KMS-11 (cell line): ENCODE data around the gene MEX3D.

Experiments
- H2AFZ ChIP-seq: fragments of 200-600 bp; sonication (generic); 2 replicates; pipeline ENCODE4 v1.6.1; 2016; ENCODE audit warnings: antibody characterized with exemption, mixed run types, low read depth
- H3K27ac ChIP-seq: fragments of 200-600 bp; sonication (generic); 2 replicates; pipeline ENCODE4 v1.6.1; 2016; ENCODE audit warnings: mild to moderate bottlenecking, mixed run types
- H3K27me3 ChIP-seq: fragments of 200-600 bp; sonication (generic); 2 replicates; pipeline ENCODE4 v1.6.1; 2017; ENCODE audit warnings: mild to moderate bottlenecking, low read depth, mixed run types, moderate library complexity; ENCODE audit not compliant: insufficient read depth
- H3K36me3 ChIP-seq: fragments of 200-600 bp; sonication (generic); 2 replicates; pipeline ENCODE4 v1.6.1; 2017; ENCODE audit warnings: mild to moderate bottlenecking, mixed run types; ENCODE audit not compliant: insufficient read depth
- H3K4me1 ChIP-seq: fragments of 200-600 bp; sonication (generic); 2 replicates; pipeline ENCODE4 v1.6.1; 2016; ENCODE audit warnings: mild to moderate bottlenecking, low read depth, mixed run types; ENCODE audit not compliant: poor library complexity, severe bottlenecking
- H3K4me2 ChIP-seq: fragments of 200-600 bp; sonication (generic); 2 replicates; pipeline ENCODE4 v1.7.0; 2016; ENCODE audit warnings: mild to moderate bottlenecking, mixed run types
- H3K4me3 ChIP-seq: fragments of 200-600 bp; sonication (generic); IDR thresholded peaks from 2 replicates; pipeline ENCODE4 v1.6.1; 2017; ENCODE audit warnings: low read depth, low read length, mixed read lengths; ENCODE audit not compliant: insufficient read depth
- H3K79me2 ChIP-seq: fragments of 200-600 bp; sonication (generic); 2 replicates; pipeline ENCODE4 v1.6.1; 2016; ENCODE audit warnings: low read depth, mixed run types; ENCODE audit not compliant: insufficient read depth
- H3K9ac ChIP-seq: fragments of 200-600 bp; sonication (generic); 2 replicates; pipeline ENCODE4 v1.6.1; 2016; ENCODE audit warnings: mild to moderate bottlenecking, mixed run types
- H4K20me1 ChIP-seq: fragments of 200-600 bp; sonication (generic); 2 replicates; pipeline ENCODE4 v1.6.1; 2016; ENCODE audit warnings: mild to moderate bottlenecking, mixed run types; ENCODE audit not compliant: insufficient read depth
- TF ChIP-seq, protein P1 (sequence below): fragments of 200-600 bp; sonication (generic); conservative IDR thresholded peaks from 2 replicates; pipeline ENCODE4 v1.6.1; 2017; ENCODE audit warnings: low read depth, mild to moderate bottlenecking, antibody characterized with exemption, low read length, moderate library complexity, mixed read lengths

MEX3D gene

DNA sequence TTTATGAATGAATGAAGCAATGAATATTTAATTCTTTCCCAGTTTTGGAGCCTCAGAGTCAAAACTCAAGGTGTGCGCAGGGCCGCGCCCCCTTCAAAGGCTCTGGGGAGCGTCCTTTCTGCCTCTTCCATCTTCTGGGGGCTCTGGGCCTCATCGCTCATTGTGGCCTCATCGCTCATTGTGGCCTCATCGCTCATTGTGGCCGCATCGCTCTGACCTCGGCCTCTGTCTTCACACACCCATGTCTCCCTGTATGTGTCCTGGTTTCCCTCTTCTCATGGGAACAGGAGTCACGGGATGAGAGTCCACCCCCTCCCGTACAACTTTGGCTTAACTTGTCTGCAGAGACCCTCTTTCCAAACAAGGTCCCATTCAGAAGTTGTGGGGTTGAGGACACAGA is 3.2 kb upstream of the MEX3D start:
- H3K36me3 ChIP-seq = no peaks in the 10 kb centered on the region
- no peak overlapping the region for H3K4me3 ChIP-seq
- no peaks in the 10 kb centered on the region for H4K20me1 ChIP-seq
- H3K79me2 ChIP-seq = no peaks in the 10 kb centered on the region
- H3K4me2 ChIP-seq = no peak overlapping the region
- H2AFZ ChIP-seq = no peak overlapping the region
- TF ChIP-seq, protein P1, sequence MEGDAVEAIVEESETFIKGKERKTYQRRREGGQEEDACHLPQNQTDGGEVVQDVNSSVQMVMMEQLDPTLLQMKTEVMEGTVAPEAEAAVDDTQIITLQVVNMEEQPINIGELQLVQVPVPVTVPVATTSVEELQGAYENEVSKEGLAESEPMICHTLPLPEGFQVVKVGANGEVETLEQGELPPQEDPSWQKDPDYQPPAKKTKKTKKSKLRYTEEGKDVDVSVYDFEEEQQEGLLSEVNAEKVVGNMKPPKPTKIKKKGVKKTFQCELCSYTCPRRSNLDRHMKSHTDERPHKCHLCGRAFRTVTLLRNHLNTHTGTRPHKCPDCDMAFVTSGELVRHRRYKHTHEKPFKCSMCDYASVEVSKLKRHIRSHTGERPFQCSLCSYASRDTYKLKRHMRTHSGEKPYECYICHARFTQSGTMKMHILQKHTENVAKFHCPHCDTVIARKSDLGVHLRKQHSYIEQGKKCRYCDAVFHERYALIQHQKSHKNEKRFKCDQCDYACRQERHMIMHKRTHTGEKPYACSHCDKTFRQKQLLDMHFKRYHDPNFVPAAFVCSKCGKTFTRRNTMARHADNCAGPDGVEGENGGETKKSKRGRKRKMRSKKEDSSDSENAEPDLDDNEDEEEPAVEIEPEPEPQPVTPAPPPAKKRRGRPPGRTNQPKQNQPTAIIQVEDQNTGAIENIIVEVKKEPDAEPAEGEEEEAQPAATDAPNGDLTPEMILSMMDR = no peak
- peaks cover 26% of the 10 kb centered on the region for H3K27me3 ChIP-seq
- H3K27ac ChIP-seq = no peak overlapping the region
- peaks cover 32% of the 10 kb centered on the region for H3K4me1 ChIP-seq
- no peak overlapping the region for H3K9ac ChIP-seq

DNA sequence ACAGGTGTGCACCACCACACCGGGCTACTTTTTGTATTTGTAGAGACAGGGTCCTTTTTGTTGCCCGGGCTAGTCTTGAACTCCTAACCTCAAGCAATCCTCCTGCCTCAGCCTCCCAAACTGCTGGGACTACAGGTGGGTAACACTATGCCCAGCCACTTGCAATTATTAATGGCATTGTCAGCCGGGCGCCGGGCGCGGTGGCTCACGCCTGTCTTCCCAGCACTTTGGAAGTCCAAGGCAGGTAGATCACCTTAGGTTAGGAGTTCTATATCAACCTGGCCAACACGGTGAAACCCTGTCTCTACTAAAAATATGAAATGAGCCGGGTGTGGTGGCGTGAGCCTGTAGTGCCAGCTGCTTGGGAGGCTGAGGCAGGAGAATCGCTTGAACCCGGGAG is 2.7 kb upstream of the MEX3D start:
- peaks cover 32% of the 10 kb centered on the region for H3K4me1 ChIP-seq

DNA sequence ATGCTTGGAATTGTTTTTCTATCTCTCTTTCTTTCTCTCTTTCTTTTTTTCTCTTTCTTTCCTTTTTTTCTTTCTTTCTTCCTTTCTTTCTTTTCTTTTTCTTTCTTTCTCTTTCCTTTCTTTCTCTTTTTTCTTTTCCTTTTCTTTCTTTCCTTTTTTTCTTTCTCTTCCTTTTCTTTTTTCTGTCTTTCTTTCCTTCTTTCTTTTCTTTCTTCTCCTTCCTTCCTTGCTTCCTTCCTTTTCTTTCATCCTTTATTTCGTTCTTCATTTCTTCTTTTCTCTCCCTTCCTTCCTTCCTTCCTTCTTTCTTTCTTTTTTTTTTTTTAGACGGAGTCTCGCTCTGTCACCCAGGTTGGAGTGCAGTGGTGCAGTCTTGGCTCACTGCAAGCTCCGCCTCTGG is 1.9 kb upstream of the MEX3D start:
- H3K36me3 ChIP-seq = no peaks in the 10 kb centered on the region
- H3K4me2 ChIP-seq = no peak overlapping the region
- no peaks in the 10 kb centered on the region for H3K79me2 ChIP-seq
- H3K9ac ChIP-seq = no peak overlapping the region
- no peak overlapping the region for H2AFZ ChIP-seq
- no peak overlapping the region for H3K4me3 ChIP-seq
- peaks cover 29% of the 10 kb centered on the region for H3K4me1 ChIP-seq
- H3K27ac ChIP-seq = no peak overlapping the region
- H3K27me3 ChIP-seq = peaks cover 26% of the 10 kb centered on the region
- H4K20me1 ChIP-seq = no peaks in the 10 kb centered on the region
- TF ChIP-seq, protein P1 = no peak

More for the DNA sequence above, 2.7 kb upstream of the MEX3D start:
- H3K9ac ChIP-seq = no peak overlapping the region
- H4K20me1 ChIP-seq = no peaks in the 10 kb centered on the region
- no peaks in the 10 kb centered on the region for H3K36me3 ChIP-seq
- H3K4me2 ChIP-seq = no peak overlapping the region
- no peaks in the 10 kb centered on the region for H3K79me2 ChIP-seq
- peaks cover 26% of the 10 kb centered on the region for H3K27me3 ChIP-seq
- TF ChIP-seq, protein P1 = no peak
- H3K4me3 ChIP-seq = no peak overlapping the region
- no peak overlapping the region for H3K27ac ChIP-seq
- no peak overlapping the region for H2AFZ ChIP-seq

DNA sequence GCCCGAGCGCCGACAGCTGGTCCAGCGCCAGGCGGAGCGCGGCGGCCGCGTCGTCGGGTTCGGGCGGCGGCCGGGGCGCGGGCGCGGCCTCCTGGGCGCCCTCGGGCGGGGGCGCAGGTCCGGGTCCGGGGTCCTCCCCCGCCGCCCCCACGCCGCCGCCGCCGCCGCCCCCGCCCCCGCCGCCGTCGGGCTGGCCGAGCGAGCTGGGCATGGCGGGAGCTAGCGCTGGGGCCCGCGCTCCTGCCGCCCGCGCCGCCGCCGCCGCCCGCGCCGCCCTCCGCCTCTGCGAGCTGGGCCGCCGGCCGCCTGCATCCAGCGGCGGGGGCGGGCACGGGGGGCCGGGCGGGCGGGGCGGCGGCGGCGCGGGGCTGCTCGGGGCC is 287 bp downstream of the MEX3D start:
- TF ChIP-seq, protein P1 = no peak
- no peak overlapping the region for H3K4me3 ChIP-seq
- peaks cover 26% of the 10 kb centered on the region for H3K27me3 ChIP-seq
- H3K9ac ChIP-seq = no peak overlapping the region
- H4K20me1 ChIP-seq = no peaks in the 10 kb centered on the region
- H2AFZ ChIP-seq = no peak overlapping the region
- H3K27ac ChIP-seq = no peak overlapping the region
- H3K79me2 ChIP-seq = no peaks in the 10 kb centered on the region
- peaks cover 10% of the 10 kb centered on the region for H3K4me1 ChIP-seq
- no peak overlapping the region for H3K4me2 ChIP-seq
- no peaks in the 10 kb centered on the region for H3K36me3 ChIP-seq
